ENCODE data around the gene PDE4B.

The PDE4B gene

DNA sequence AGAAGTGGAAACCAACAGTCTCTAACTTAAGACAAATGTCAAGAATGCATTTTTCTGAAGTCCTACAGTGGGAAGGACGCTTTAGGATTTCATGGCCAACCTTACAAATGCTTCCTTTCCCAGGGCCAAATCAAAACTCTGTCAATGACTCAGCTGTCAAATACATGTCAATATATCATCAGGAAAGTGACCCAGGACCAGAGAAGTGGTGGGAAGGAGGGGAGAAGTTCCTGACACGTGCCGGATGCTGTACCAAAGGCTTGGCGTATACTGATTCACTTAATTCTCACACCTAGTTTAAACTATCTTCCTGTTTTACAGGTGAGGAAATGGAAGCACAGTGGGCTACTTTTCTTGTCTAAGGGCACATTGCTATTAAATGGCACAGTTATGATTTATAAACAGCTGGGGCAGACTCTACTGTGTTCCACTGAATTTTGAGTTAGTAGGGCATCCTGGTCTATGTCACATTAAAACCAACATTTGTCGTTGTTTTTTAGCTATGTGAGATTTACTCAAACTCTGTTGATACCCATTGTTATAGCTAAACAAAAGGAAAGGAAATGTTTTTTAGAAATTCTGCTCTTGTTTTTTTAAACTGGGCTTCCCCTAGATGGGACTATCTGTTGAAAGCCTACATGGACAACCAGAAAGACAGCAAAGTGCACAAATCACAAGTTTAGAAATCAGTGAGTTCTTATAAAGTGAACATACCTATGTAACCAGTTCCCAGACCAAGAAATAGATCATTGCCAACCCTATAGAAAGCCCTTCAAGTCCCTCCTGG lies 533.1 kb downstream of the PDE4B start:
- DNase-seq, result no peak

GRCh38 chr1:66326867-66327266 lies 534.2 kb downstream of the PDE4B start:
- DNase-seq, result no peak

DNA sequence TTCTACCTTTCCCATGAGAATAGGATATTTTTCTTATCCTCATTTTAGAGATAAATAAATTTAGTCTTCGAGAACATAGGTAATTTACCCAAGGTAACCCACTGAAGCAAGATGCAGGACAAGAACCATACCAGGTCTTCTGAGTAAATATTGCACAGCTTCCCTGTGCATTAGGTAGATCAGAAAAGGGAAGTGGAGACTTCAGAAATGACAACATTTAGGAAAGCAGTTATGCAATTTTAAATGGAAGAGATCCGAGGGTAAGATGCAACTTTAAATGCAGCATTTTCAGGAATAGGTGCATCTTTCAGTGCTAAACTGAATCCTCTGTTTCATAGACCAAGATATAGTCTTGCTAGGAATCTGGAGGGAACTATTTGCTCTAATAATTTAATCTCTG lies 534.9 kb downstream of the PDE4B start:
- no peak for DNase-seq

DNA sequence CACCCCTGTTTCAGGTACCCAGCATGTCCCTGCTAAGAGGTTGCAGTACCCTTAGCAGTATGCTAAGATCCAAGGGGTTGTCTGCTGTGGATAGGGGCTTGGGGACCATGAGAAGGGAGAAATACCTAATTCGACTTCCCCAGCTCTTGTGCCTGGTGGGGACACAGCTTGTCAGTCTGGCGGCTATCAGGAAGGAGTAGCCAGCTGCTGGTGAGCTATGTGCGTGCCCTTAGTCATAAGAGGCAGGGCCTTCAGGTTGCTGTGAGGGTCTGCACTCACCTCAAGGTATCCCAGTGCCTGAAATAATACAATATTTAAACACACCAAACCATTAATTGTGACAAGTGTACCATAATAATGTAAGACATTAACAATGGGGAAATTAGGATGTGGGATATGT lies 536.2 kb downstream of the PDE4B start:
- no peak for DNase-seq

GRCh38 chr1:66330722-66331141 lies 538.0 kb downstream of the PDE4B start:
- DNase-seq, result no peak

DNA sequence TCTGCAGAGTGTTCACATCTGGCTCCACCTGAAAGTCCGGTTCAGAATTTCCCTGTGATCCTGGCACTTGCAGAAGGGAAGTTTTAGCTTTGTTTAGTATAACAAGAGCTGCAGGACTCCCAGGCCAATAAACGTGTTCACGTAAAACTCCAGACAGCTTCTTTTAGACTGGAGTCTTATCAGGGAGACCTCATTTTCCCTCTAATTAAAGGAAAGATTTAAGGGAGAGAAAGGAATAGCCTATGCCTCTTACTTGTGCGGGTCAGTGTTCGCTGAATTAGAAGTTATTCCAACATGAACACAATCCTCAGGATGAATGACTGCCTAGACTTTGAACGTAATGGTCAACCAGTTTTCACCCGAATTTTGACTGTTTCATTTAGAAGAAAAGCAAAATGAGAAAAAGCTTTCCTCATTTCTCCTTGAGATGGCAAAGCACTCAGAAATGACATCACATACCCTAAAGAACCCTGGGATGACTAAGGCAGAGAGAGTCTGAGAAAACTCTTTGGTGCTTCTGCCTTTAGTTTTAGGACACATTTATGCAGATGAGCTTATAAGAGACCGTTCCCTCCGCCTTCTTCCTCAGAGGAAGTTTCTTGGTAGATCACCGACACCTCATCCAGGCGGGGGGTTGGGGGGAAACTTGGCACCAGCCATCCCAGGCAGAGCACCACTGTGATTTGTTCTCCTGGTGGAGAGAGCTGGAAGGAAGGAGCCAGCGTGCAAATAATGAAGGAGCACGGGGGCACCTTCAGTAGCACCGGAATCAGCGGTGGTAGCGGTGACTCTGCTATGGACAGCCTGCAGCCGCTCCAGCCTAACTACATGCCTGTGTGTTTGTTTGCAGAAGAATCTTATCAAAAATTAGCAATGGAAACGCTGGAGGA lies 539.2 kb downstream of the PDE4B start:
- DNase-seq, result no peak

DNA sequence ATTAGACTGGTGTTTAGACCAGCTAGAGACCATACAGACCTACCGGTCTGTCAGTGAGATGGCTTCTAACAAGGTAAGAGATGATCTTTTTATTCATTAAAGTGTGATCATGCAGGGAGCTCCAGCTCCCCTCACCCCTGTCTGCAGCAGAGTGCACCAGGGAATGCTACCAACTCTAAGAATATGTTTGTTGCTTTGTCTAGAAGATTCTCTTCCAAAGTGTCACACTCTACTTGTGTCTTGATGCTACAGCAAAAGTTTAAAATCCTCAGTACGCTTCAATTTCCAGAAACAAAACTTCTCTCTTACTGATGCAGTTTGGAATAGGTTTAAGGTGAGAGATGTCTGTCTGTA lies 539.8 kb downstream of the PDE4B start:
- no peak for DNase-seq

GRCh38 chr1:66333466-66334199 lies 540.9 kb downstream of the PDE4B start:
- no peak for DNase-seq

GRCh38 chr1:66334318-66334717 lies 541.6 kb downstream of the PDE4B start:
- DNase-seq, result no peak

DNA sequence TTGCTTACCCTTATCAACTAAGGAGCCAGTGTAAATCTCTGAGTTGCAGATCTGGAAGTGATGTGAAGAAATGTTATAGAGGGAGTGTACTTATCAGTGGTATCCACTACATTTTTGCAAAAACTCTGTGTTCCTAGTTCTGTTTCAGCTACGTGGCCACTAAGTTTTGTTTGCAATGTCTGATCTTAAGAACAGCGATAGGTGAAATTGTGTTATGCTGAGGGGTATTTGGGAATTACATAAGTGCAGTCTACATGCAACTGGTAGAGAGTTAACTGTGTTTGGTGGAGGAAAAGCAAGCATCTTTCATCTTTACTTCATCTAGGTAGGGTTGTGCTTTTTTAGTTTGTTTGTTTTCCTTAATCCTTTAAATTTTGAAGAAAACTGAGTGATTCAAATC lies 542.4 kb downstream of the PDE4B start:
- no peak for DNase-seq

- DNase-seq, result peak; percentile 13
Measured at GRCh38 chr1:66335859-66336640, 543.4 kb downstream of the PDE4B start.

GRCh38 chr1:66336641-66336990 lies 543.9 kb downstream of the PDE4B start:
- DNase-seq, result no peak

GRCh38 chr1:66337249-66337648 lies 544.6 kb downstream of the PDE4B start:
- no peak for DNase-seq

DNA sequence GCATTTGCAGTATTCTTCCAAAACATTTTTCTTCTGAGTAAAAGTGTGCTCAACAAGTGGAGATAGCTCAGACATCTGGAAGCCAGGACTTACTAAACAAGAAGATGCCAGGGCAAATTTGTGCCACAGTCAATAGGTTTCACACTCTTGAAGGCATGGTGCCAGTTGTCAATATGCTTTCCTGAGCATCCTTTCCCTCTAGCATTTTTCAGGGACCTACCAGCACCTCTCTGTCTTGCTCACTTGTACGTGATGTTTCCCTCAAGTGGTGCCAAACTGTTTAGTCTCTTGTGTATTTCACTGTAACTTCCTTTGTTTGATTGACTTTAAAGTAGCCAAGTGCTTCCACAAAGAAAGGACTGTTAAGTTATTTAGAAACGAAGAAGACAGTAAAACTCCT lies 547.2 kb downstream of the PDE4B start:
- no peak for DNase-seq

DNA sequence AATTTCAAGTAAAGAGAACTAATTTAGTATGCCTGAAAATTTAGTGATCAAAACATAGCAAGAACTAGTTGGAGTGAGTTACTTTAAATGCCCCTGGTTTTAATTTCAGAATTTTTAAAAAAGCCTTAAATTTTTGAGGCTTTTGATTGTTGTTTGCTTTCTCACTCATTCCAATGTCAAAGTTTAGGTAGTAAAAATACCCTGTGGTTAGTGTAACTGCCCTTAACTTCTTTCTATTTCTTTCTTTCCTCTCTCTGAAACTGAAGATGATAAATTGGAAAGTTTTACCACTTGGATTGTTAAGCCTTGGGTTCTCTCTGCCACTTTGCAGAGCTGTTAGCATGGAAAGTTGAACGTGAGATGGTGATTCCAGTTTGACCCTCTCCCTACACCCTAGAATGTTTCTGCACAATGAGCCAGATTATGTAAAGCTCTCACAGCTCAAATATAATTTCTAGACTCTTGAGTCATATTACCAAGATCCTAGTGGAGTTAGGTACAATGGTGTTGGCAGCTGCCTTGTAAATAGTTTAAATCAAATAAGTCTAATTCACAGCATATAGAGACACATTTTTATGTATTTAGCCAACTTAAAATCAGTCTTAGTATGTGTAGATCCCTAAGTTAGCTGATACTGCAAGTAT lies 548.9 kb downstream of the PDE4B start:
- DNase-seq, result no peak

DNA sequence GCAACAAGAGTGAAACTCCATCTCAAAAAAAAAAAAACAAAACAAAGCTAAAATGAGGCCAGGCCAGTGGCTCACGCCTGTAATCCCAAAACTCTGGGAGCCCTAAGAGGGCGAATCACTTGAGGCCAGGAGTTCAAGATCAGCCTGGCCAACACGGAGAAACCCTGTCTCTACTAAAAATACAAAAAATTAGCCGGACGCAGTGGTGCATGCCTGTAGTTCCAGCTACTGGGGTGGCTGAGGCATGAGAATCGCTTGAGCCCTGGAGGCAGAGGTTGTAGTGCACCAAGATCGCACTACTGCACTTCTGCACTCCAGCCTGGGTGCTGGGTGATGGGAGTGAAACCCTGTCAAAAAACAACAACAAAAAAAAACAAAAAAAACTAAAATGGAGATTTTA lies 550.0 kb downstream of the PDE4B start:
- no peak for DNase-seq

- no peak for DNase-seq
Measured at GRCh38 chr1:66343569-66344325, 551.1 kb downstream of the PDE4B start.

DNA sequence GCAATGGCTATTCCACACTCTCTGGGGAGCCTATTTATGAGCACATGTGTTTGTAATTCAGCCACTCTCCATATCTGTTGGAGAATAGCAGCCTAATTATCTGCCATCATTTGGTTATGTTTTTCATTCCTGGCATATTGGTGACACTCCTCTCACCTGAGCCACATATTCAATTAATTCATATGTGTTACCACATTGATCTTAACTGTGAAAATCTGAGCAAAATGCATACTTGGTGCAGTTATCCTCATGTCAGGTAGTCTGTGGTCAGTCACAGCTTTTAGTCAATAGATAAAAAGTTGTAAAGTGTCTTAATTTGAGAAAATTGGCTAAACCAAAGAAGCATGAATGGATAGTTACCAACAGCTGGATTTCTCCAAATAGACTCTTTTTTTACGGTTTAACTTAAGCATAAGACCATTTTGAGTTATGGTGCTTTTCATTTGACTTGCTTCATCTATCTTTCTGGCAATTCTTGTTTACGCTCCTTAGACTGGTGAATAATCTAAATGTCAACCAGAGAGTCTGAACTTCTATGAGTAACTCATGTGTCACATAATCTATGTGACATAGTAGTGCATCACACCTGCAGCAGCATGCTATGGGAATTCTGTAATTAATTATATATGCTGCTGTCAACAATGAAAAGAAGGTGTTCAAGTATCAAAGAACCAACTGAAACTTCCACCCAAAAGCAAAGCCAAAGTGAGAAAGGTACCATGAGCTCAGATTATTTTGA lies 553.5 kb downstream of the PDE4B start:
- DNase-seq, result no peak

- DNase-seq, result no peak
Measured at GRCh38 chr1:66346873-66347272, 554.2 kb downstream of the PDE4B start.

DNA sequence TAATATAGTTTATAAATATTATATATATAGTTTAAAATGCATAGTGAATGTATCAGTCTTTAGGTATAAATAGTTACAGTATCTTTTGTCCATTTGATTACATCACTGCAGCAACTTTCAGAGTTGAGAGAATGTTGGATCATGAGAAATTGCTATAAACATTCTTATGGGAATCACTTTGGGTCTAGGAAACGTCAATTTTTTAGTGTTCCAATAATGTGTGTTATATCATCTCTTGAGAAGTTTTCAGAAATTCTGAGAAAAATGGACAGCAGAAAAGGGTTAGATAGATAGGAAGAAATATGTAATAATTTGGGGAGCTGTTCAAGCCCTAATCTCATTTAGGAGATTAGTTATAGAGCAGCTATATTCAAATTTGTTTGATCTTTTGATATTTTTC lies 556.1 kb downstream of the PDE4B start:
- no peak for DNase-seq

GRCh38 chr1:66349242-66349641 lies 556.5 kb downstream of the PDE4B start:
- no peak for DNase-seq

All from NCI-H1694 (cell line).